SH-SY5Y (cell line): ENCODE measurements around the gene PIKFYVE.

Source experiments
- GATA2 ChIP-seq: IDR thresholded peaks from 2 replicates; pipeline ENCODE4 v1.6.1; 2011; ENCODE audit warnings: mild to moderate bottlenecking, low read depth, low read length
- GATA3 ChIP-seq: IDR thresholded peaks from 2 replicates; pipeline ENCODE4 v1.6.1; 2011; ENCODE audit warnings: low read depth, mild to moderate bottlenecking, low read length, moderate library complexity

The PIKFYVE gene

GRCh38 chr2:208265801-208266552 is at the start of gene PIKFYVE:
Gene PIKFYVE (plus strand): TSS chr2:208266255. CDS start chr2:208271520, 5,265 bp downstream.
- TF ChIP-seq GATA2 (peak; percentile 96), GATA3 (peak; percentile 60; the same call in 1 of the 2 replicates)

- no peak for TF ChIP-seq GATA3
- TF ChIP-seq GATA2: no peak
Observed at GRCh38 chr2:208222351-208222750, 43.7 kb upstream of the PIKFYVE start.

GRCh38 chr2:208224802-208225201 is 41.3 kb upstream of the PIKFYVE start:
- TF ChIP-seq GATA3 (no peak), GATA2 (no peak)

- TF ChIP-seq GATA2 (no peak), GATA3 (no peak)
Observed at GRCh38 chr2:208227581-208228232, 38.3 kb upstream of the PIKFYVE start.

- TF ChIP-seq GATA2 (no peak), GATA3 (no peak)
Observed at GRCh38 chr2:208228476-208228875, 37.6 kb upstream of the PIKFYVE start.

GRCh38 chr2:208234786-208235185 is 31.3 kb upstream of the PIKFYVE start:
- TF ChIP-seq GATA3 (no peak), GATA2 (no peak)

- TF ChIP-seq GATA3: no peak
- TF ChIP-seq GATA2: no peak
Observed at GRCh38 chr2:208235860-208236259, 30.2 kb upstream of the PIKFYVE start.

- TF ChIP-seq GATA3 (no peak), GATA2 (no peak)
Observed at GRCh38 chr2:208239770-208240493, 26.1 kb upstream of the PIKFYVE start.

GRCh38 chr2:208240619-208241209 is 25.3 kb upstream of the PIKFYVE start:
- no peak for TF ChIP-seq GATA2
- no peak for TF ChIP-seq GATA3

- TF ChIP-seq GATA3 (no peak), GATA2 (no peak)
Observed at GRCh38 chr2:208244422-208244821, 21.6 kb upstream of the PIKFYVE start.

- TF ChIP-seq GATA2 (no peak), GATA3 (no peak)
Observed at GRCh38 chr2:208245746-208246145, 20.3 kb upstream of the PIKFYVE start.

GRCh38 chr2:208248601-208249000 is 17.5 kb upstream of the PIKFYVE start:
- TF ChIP-seq GATA3: no peak
- TF ChIP-seq GATA2: no peak

GRCh38 chr2:208249296-208249695 is 16.8 kb upstream of the PIKFYVE start:
- TF ChIP-seq GATA3 (no peak), GATA2 (no peak)

GRCh38 chr2:208250388-208250787 is 15.7 kb upstream of the PIKFYVE start:
- TF ChIP-seq GATA2: no peak
